HCT116 (cell line): ENCODE measurements around the gene PRKN. TPM values are rescaled to one million over a fixed set of nuclear protein-coding genes. Genes with fewer than 3 reads are reported as not detected.

ENCODE experiments used
- ATAC-seq: fragments of 200-7000 bp; cut with Tn5 transposase; 2 replicates; pipeline ENCODE4 v1.9.1; 2020; ENCODE audit warnings: mild to moderate bottlenecking, moderate library complexity
- BruUV-seq: library from RNA; stranded (reverse); fragments of 400-500 nt; replicated peaks from 2 replicates; lab custom pipeline; 2021; lab: Mats Ljungman, UMichigan
- CTCF ChIA-PET: fragments of 300-600 bp; sonication (Branson Sonifier 250); formaldehyde crosslinking; loops from one replicate; lab custom pipeline; 2021; ENCODE audit warnings: antibody characterized with exemption; lab: Charles Lee
- POLR2A ChIA-PET: fragments of 300-600, 350-600 bp; sonication (Branson Sonifier 250); formaldehyde crosslinking; loops from one replicate; lab custom pipeline; 2021; ENCODE audit warnings: antibody characterized with exemption; lab: Charles Lee
- RAD21 ChIA-PET, 2 experiments: fragments of 300-600 bp; sonication (Branson Sonifier 250); formaldehyde crosslinking; loops; one replicate each; lab custom pipeline; 2023; ENCODE audit warnings: low total read pairs in 2 of 2; ENCODE audit not compliant: uncharacterized antibody in 2 of 2, unreplicated experiment in 2 of 2, low non-redundant PET in 1 of 2; lab: Charles Lee
- DNase-seq: peaks from one replicate; pipeline ENCODE4 v3.0.0-alpha.2; 2010; ENCODE audit warnings: low read depth, low spot score
- H2AFZ ChIP-seq: fragments of 200-600 bp; shearing (Covaris generic), sonication (generic); 2 replicates; pipeline ENCODE4 v1.6.1; 2017; ENCODE audit warnings: low read depth, mixed run types, mixed read lengths, antibody characterized with exemption, low read length; ENCODE audit not compliant: poor library complexity, severe bottlenecking
- H3K27ac ChIP-seq: 2 replicates; pipeline ENCODE4 v1.5.1; 2012; ENCODE audit warnings: low read depth, low read length
- H3K27me3 ChIP-seq: fragments of 200-600 bp; sonication (generic); 2 replicates; pipeline ENCODE4 v1.6.1; 2016; ENCODE audit warnings: mixed run types, low read length, mixed read lengths; ENCODE audit not compliant: insufficient read depth
- H3K36me3 ChIP-seq, 2 experiments: fragments of 200-500 bp in 1 of 2; fragments of 200-600 bp in 1 of 2; sonication (Bioruptor generic) in 1 of 2; sonication (generic) in 1 of 2; 2 replicates each; pipeline versions ENCODE4 v1.5.1 to v1.6.1; 2014 to 2016; ENCODE audit warnings: low read length in 2 of 2, inconsistent platforms in 1 of 2, mixed read lengths in 1 of 2, mixed run types in 1 of 2; ENCODE audit not compliant: insufficient read depth in 2 of 2, control insufficient read depth in 1 of 2
- H3K4me1 ChIP-seq, 2 experiments: fragments of 200-600 bp in 1 of 2; sonication (generic) in 1 of 2; 2 replicates each; pipeline versions ENCODE4 v1.5.1 to v1.6.1; 2012 to 2017; ENCODE audit warnings: low read length in 2 of 2, inconsistent platforms in 1 of 2, mild to moderate bottlenecking in 1 of 2, mixed read lengths in 1 of 2, mixed run types in 1 of 2, moderate library complexity in 1 of 2; ENCODE audit not compliant: insufficient read depth in 2 of 2, control insufficient read depth in 1 of 2
- H3K4me2 ChIP-seq: fragments of 200-600 bp; sonication (generic); 2 replicates; pipeline ENCODE4 v1.6.1; 2017; ENCODE audit warnings: mixed run types, low read length, mixed read lengths
- H3K4me3 ChIP-seq, 2 experiments: fragments of 200-600 bp in 1 of 2; sonication (generic) in 1 of 2; replicated peaks in 1 of 2; 2 replicates each; pipeline ENCODE4 v1.5.1; 2011 to 2016; ENCODE audit warnings: low read length in 2 of 2, control low read depth in 1 of 2, low read depth in 1 of 2, mild to moderate bottlenecking in 1 of 2, mixed read lengths in 1 of 2, mixed run types in 1 of 2
- H3K79me2 ChIP-seq: fragments of 200-600 bp; sonication (generic); 2 replicates; pipeline ENCODE4 v1.6.1; 2017; ENCODE audit warnings: mild to moderate bottlenecking, mixed run types, low read length, moderate library complexity, mixed read lengths; ENCODE audit not compliant: insufficient read depth
- H3K9ac ChIP-seq: fragments of 200-600 bp; sonication (generic); 2 replicates; pipeline ENCODE4 v1.6.1; 2016; ENCODE audit warnings: low read length, mixed read lengths
- H3K9me2 ChIP-seq: fragments of 200-600 bp; sonication (generic), shearing (Covaris generic); 2 replicates; pipeline ENCODE4 v1.6.1; 2017; ENCODE audit warnings: mixed run types, mild to moderate bottlenecking, moderate library complexity; ENCODE audit not compliant: insufficient read depth
- H3K9me3 ChIP-seq, 2 experiments: fragments of 200-500 bp in 1 of 2; fragments of 200-600 bp in 1 of 2; sonication (Bioruptor generic) in 1 of 2; sonication (generic) in 1 of 2; 2 replicates each; pipeline ENCODE4 v1.6.1; 2014 to 2017; ENCODE audit warnings: low read length in 2 of 2, mixed read lengths in 2 of 2, inconsistent platforms in 1 of 2, low read depth in 1 of 2, mild to moderate bottlenecking in 1 of 2, mixed run types in 1 of 2, moderate library complexity in 1 of 2; ENCODE audit not compliant: control insufficient read depth in 1 of 2, insufficient read depth in 1 of 2
- H4K20me1 ChIP-seq: fragments of 200-600 bp; sonication (generic), shearing (Covaris generic); 2 replicates; pipeline ENCODE4 v1.6.1; 2017; ENCODE audit warnings: mixed run types, mild to moderate bottlenecking, moderate library complexity; ENCODE audit not compliant: insufficient read depth
- ATF3 ChIP-seq: IDR thresholded peaks from 2 replicates; pipeline ENCODE4 v1.6.1; 2012
- CEBPB ChIP-seq: IDR thresholded peaks from 2 replicates; pipeline ENCODE4 v1.6.1; 2012; ENCODE audit warnings: low read depth
- CTCF ChIP-seq, 3 experiments: fragments of 200-600 bp in 1 of 3; sonication (generic) in 1 of 3; IDR thresholded peaks in 2 of 3; conservative IDR thresholded peaks in 1 of 3; 2 replicates each; pipeline ENCODE4 v1.5.1; 2012 to 2017; ENCODE audit warnings: low read depth in 2 of 3, low read length in 2 of 3, antibody characterized with exemption in 1 of 3, borderline replicate concordance in 1 of 3, control low read depth in 1 of 3, mild to moderate bottlenecking in 1 of 3, mixed read lengths in 1 of 3, mixed run types in 1 of 3, moderate library complexity in 1 of 3; ENCODE audit not compliant: insufficient read depth in 1 of 3
- EGR1 ChIP-seq: IDR thresholded peaks from 2 replicates; pipeline ENCODE4 v1.6.1; 2012; ENCODE audit warnings: low read depth
- ELF1 ChIP-seq: IDR thresholded peaks from 2 replicates; pipeline ENCODE4 v1.6.1; 2012; ENCODE audit warnings: low read depth, borderline replicate concordance
- EZH2 ChIP-seq: fragments of 200-600 bp; sonication (generic); IDR thresholded peaks from 2 replicates; pipeline ENCODE4 v1.6.1; 2017; ENCODE audit warnings: antibody characterized with exemption, mixed run types
- EZH2phosphoT487 ChIP-seq: fragments of 200-600 bp; IDR thresholded peaks from 2 replicates; pipeline ENCODE4 v1.6.1; 2018; ENCODE audit warnings: antibody characterized with exemption, borderline replicate concordance
- FOSL1 ChIP-seq: IDR thresholded peaks from 2 replicates; pipeline ENCODE4 v1.6.1; 2012; ENCODE audit warnings: low read depth
- JUND ChIP-seq: IDR thresholded peaks from 2 replicates; pipeline ENCODE4 v1.6.1; 2012
- POLR2A ChIP-seq: IDR thresholded peaks from 2 replicates; pipeline ENCODE4 v1.7.0; 2011; ENCODE audit warnings: borderline replicate concordance; ENCODE audit not compliant: insufficient read depth, insufficient read length; ENCODE audit errors: extremely low read depth
- POLR2AphosphoS5 ChIP-seq: IDR thresholded peaks from 2 replicates; pipeline ENCODE4 v1.6.1; 2011; ENCODE audit warnings: mild to moderate bottlenecking, low read depth, low read length, moderate library complexity
- RAD21 ChIP-seq: IDR thresholded peaks from 2 replicates; pipeline ENCODE4 v1.6.1; 2012; ENCODE audit warnings: low read depth, mild to moderate bottlenecking
- REST ChIP-seq: IDR thresholded peaks from 2 replicates; pipeline ENCODE4 v1.6.1; 2012; ENCODE audit warnings: low read depth
- SIN3A ChIP-seq: IDR thresholded peaks from 2 replicates; pipeline ENCODE4 v1.6.1; 2012; ENCODE audit warnings: low read depth
- SP1 ChIP-seq: IDR thresholded peaks from 2 replicates; pipeline ENCODE4 v1.6.1; 2012; ENCODE audit warnings: low read depth
- SRF ChIP-seq: IDR thresholded peaks from 2 replicates; pipeline ENCODE4 v1.6.1; 2012; ENCODE audit warnings: low read depth
- YY1 ChIP-seq: IDR thresholded peaks from 2 replicates; pipeline ENCODE4 v1.6.1; 2011; ENCODE audit warnings: low read length, low read depth, moderate library complexity, mild to moderate bottlenecking; ENCODE audit not compliant: insufficient replicate concordance; ENCODE audit errors: extremely low read depth
- ZBTB33 ChIP-seq: IDR thresholded peaks from 2 replicates; pipeline ENCODE4 v1.6.1; 2011; ENCODE audit warnings: mild to moderate bottlenecking, low read length, moderate library complexity; ENCODE audit not compliant: insufficient replicate concordance; ENCODE audit errors: extremely low read depth
- ZFX ChIP-seq: fragments of 450-650 bp; IDR thresholded peaks from 2 replicates; pipeline ENCODE4 v1.6.1; 2017
- ZNF274 ChIP-seq: fragments of 200-500 bp; sonication (Bioruptor generic); IDR thresholded peaks from 2 replicates; pipeline ENCODE4 v1.6.1; 2014; ENCODE audit warnings: mild to moderate bottlenecking, low read depth, low read length, inconsistent platforms
- intact Hi-C: fragments of 100-400 bp; cut with micrococcal nuclease; formaldehyde crosslinking; loops from 2 replicates; pipeline ENCODE4 v1.10.0; 2022
- total RNA-seq: library from RNA; stranded (reverse); gene quantifications from one replicate; pipeline ENCODE4 v1.2.1, GENCODE V29; 2021; ENCODE audit not compliant: unreplicated experiment

The PRKN gene
- total RNA-seq, 1 experiment from 2014 or later: 2.6 TPM

GRCh38 chr6:162090734-162091133 lies 636.8 kb downstream of the PRKN start:
- Histone ChIP-seq H3K9me2 (no peaks in the 10 kb centered on the region), H3K27me3 (no peaks in the 10 kb centered on the region), H3K27ac (no peak overlapping the region), H3K4me1 (no peaks in the 10 kb centered on the region), H4K20me1 (no peaks in the 10 kb centered on the region), H3K9ac (no peak overlapping the region), H3K4me2 (no peak overlapping the region), H3K9me3 (no peaks in the 10 kb centered on the region), H3K4me3 (no peak overlapping the region), H3K36me3 (no peaks in the 10 kb centered on the region), H3K79me2 (no peaks in the 10 kb centered on the region), H2AFZ (no peak overlapping the region)
- no peak for DNase-seq
- CTCF ChIA-PET: no interaction called here
- intact Hi-C loops: no loop called here
- POLR2A ChIA-PET: no interaction called here
- no peak for ATAC-seq
- TF ChIP-seq EZH2 (no peak), SIN3A (no peak), EGR1 (no peak), YY1 (no peak), SRF (no peak), ELF1 (no peak), ATF3 (no peak), CEBPB (no peak), SP1 (no peak), FOSL1 (no peak), POLR2AphosphoS5 (no peak), JUND (no peak), CTCF (IDR thresholded peaks at IDR 0.05 in 2 of 3, conservative IDR thresholded peaks at IDR 0.05 in 1 of 3; ENCODE audit: borderline replicate concordance in 1 of 3, insufficient read depth in 1 of 3, low read depth in 2 of 3, low read length in 2 of 3) (no peak), REST (no peak), ZFX (no peak), ZNF274 (no peak), POLR2A (no peak), ZBTB33 (no peak), RAD21 (no peak), EZH2phosphoT487 (no peak)
- no TSS peak for BruUV-seq
- RAD21 ChIA-PET: no interaction called here
